HG03135 (cell line): ENCODE data around the gene WDTC1.
A peak's percentile ranks its signal among the peaks of the same experiment; 100 is the strongest.

Experiments
- ATAC-seq: cut with Tn5 transposase; IDR thresholded peaks from one replicate; pipeline ENCODE4 v1.9.1; 2021; ENCODE audit warnings: mild to moderate bottlenecking, moderate library complexity; ENCODE audit not compliant: unreplicated experiment

Gene WDTC1

DNA sequence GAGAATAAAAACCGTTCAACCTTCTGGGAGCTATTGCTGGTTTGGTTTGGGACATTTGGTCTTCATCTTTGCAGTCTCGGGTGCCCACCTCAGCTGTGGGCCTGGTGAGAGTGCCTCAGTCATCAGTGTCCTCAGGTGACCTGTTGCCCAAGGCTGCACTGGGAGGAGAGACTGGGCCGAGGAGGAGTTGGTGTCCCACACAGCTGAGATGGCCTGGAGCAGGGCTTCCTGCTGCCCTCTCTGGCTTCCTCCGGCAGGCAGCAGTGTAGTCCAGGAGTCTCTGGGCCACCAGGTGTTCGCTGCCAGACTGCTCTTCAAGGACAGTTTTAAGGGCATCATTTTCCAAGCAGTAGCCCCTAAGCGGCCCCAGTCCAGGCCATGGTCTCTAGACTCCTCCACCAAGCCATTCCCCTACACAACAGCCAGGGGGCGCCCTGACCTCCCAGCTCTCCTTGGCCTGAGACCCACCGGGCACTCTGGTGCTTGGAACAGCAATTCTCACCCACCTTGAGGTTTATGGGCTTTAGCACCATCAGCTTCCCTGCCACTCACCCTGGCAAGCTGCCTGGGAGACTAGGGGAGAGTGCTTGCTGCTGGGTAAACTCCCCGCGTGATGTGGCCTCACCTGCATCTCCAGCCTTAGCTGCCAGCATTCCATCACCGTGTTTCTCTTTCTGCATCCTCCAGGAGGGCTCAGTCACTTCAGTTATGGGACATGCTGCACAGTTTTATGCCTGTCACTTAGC lies 98.3 kb downstream of the WDTC1 start:
- no peak for ATAC-seq

- ATAC-seq: no peak
Observed at GRCh38 chr1:27333717-27334279, 99.4 kb downstream of the WDTC1 start.

- ATAC-seq: no peak
Observed at GRCh38 chr1:27335506-27336422, 101.3 kb downstream of the WDTC1 start.

DNA sequence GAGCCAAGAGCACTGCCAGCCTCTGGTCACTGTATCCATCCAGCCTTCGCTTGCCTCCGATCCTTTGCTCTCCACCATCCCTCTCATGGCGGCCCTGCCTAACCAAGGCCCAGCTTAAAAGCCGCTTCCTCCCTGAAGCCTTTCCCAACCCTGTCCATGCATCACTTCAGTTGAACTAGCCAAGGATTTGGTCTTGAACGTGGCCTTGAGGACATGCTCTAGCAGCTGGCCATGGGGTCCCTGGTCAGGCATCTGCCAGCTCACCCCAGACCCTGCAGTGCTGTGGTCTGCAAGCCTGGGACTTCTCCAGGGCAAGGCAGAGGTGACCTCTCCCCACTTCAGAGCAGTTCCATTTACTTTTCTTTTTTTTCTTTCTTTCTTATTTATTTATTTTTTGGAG lies 102.3 kb downstream of the WDTC1 start:
- no peak for ATAC-seq

DNA sequence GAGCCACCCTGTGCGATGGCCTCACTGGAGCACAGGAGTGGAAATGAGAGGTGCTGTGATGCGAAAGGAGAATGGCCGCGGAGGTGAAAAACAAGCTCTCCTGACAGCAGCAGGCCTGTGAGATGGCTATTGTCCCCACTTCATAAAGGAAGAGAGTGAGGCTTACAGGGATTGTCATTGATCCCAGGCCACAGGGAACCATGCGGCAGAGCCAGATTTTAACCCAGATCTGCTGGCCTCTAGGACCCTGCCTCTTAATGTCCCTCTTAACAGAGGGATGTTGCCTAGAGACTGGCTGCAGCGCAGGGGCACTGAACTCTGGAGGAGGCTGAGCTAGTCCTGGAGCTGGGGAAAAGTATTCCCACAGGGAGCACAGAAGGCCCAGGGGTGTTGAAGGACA lies 104.3 kb downstream of the WDTC1 start:
- no peak for ATAC-seq

- no peak for ATAC-seq
Observed at GRCh38 chr1:27339213-27339612, 104.8 kb downstream of the WDTC1 start.

DNA sequence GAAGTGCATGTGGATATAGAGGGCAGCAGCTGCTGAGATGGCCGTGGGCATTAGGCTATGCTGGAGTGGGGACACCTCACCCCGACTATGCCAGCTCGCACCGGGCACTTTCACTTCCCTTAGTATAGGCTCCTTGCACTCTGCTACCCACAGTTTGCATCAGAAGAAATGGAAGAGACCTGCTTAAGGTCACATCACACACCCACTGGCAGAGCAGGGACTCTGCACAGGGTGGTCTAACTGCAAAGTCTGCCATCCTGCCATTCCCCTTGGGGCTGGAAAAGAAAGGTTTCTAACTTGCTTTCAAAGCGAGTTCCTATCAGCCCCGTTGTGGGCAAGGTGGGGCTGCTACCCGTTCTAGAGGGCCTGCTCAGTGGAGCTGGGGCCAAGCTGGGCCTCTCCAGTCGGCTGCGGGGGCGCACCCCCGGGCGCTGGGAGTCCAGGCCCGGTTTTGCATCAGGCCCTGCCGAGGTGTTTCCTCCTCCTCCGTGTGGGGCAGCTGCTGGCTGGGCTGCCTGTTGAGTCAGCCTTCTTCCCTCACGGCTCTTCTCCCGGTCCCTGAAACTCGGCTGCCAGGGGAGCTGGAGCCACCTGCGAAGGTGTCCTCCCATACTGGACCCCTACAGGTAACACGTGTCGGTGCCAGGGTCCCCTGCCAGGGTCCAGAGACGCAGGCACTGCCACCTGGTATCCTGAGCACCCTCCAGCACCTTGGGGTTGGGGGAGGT lies 107.3 kb downstream of the WDTC1 start, which contains the start of gene SYTL1:
Gene SYTL1 (plus strand): TSS at position 498 of the 728 bp plus-strand sequence. CDS start 3,313 bp downstream, outside the sequence.
- peak; percentile 54 for ATAC-seq

- peak; percentile 10 for ATAC-seq
Observed at GRCh38 chr1:27342391-27342777, 108.0 kb downstream of the WDTC1 start.

GRCh38 chr1:27342778-27343638 lies 108.6 kb downstream of the WDTC1 start:
- ATAC-seq: no peak

- ATAC-seq: no peak
Observed at GRCh38 chr1:27343639-27344025, 109.2 kb downstream of the WDTC1 start.

DNA sequence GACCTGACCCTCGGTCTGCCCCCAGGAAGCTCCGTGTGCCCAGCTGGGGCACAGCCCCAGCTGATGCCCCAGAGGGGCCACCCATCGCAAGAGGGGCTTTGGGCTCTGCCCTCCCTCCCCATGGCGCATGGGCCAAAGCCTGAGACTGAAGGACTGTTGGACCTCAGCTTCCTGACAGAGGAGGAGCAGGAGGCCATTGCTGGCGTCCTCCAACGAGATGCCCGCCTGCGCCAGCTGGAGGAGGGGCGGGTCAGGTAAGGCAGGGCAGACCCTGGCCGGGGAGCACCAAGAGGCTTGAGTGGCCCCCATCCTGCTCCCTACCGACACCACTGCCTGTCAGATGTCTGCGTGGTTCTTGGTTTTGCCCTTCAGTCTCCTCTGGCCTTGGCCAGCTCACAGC lies 110.8 kb downstream of the WDTC1 start:
- no peak for ATAC-seq

DNA sequence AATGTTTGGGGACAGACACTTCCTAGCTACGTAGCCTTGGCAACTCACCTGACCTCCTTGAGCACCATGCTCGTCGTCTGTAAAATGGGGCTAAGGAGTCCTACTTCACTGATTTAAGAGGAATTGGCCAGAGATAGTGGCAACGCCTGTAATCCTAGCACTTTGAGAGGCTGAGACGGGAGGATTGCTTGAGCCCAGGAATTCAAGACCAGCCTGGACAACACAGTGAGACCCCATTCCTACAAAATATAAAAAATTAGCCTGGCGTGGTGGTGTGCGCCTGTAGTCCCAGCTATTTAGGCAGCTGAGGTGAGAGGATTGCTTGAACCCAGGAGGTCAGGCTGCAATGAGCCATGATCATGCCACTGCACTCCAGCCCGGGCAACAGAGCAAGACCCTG lies 111.9 kb downstream of the WDTC1 start:
- ATAC-seq: no peak

GRCh38 chr1:27346991-27347624 lies 112.7 kb downstream of the WDTC1 start:
- ATAC-seq: no peak

DNA sequence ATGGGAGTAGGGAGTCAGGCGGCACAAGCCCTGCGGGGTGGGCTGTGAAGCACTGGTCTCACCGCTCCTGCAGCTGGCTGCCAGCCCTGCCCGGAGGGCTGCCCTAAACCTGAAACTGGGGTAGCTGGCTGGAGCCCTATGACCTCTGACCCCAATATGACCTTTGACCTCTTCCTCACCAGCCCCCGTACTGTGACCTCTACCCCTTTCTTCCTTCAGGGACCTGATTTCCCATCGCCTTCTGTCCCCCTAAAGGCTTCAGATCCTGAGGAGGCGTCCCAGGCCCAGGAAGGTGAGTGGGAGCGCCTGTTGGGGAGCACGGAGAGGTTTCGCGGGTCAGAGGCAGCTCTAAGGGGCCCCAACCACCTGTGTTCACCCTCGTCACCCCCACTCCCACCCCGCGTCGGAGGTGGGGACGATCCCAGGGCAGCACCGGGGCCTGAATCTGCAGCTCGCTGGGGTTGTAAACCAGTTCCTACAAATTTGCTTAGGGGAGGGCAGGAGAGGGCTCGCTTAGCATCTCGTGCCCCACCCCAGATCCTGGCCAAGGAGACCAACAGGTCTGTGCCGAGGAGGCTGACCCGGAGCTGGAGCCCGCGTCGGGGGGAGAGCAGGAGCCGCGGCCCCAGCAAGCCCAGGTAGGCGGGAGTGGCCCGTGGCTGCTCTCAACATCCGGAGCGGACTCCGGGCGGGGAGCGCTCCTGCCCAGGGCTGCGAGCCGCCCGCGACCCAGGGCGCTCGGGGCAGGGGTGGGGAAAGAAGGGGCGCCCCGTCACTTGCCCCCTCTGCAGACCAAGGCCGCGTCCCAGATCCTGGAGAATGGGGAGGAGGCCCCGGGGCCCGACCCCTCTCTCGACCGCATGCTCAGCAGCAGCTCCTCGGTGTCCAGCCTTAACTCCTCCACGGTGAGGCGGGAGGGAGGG lies 114.7 kb downstream of the WDTC1 start:
- no peak for ATAC-seq

DNA sequence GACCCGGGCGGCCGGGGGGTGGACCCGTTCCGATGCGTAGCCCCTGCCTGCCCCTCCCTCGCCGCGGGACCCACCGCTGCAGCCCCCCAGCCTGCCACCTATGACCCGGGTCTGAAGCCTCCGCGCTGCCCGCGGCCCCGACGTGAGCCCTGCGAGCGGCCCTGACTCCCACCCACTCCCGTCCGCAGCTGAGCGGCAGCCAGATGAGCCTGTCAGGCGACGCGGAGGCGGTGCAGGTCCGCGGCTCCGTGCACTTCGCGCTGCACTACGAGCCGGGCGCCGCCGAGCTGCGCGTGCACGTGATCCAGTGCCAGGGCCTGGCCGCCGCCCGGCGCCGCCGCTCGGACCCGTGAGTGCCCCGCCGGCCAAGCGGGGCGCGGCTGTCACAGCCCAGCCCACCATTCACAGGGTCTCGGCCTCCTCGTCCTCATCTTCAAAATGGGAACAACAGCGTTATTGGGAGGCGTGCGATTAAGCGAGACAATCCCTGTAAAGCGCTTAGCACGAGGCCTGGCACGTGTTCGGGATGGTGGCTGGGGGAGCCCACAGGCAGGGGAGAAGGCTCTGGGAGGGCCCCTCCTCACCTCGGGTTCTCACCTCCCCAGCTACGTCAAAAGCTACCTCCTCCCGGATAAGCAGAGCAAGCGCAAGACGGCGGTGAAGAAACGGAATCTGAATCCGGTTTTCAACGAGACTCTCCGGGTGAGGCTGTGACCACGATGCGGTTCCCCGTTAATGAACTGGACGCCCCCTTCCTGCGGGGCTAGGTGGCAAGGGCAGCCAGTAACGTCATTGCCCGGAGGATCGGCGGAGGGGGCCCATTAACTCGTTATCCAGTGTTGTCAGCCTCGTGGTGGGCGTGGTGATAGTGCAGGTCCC lies 115.6 kb downstream of the WDTC1 start:
- ATAC-seq: no peak

GRCh38 chr1:27350663-27351540 lies 116.5 kb downstream of the WDTC1 start:
- ATAC-seq: no peak
